Measurements from ENCODE around the gene BCL2A1. TPM values are rescaled to one million over a fixed set of nuclear protein-coding genes. Genes with fewer than 3 reads are reported as not detected.
A peak's percentile ranks its signal among the peaks of the same experiment; 100 is the strongest.

Gene BCL2A1
- total RNA-seq, 1 experiment from 2014 or later: 4.7 TPM

GRCh38 chr15:79978260-79978654 lies 7.3 kb upstream of the BCL2A1 start:
- BruUV-seq (replicated peaks): no TSS peak
- Histone ChIP-seq H3K27ac (ENCODE audit: low read length) (0 out of 2 replicates have a peak overlapping the region, but pooled peaks have one; percentile 9), H3K27me3 (ENCODE audit: control insufficient read depth, insufficient read depth, low read length) (no peaks in the 10 kb centered on the region), H3K4me1 (ENCODE audit: control insufficient read depth, insufficient read depth, low read length) (no peaks in the 10 kb centered on the region), H3K9me3 (ENCODE audit: control insufficient read depth, insufficient read depth, low read depth, low read length) (no peaks in the 10 kb centered on the region), H3K4me3 (ENCODE audit: low read depth in 2 of 2, low read length in 2 of 2) (no peak overlapping the region), H3K36me3 (ENCODE audit: control insufficient read depth, insufficient read depth, low read length) (no peaks in the 10 kb centered on the region)
- intact Hi-C loops (cut with micrococcal nuclease; ENCODE audit: unreplicated experiment): no loop called here
- no peak for TF ChIP-seq REST (IDR thresholded peaks at IDR 0.05; ENCODE audit: insufficient read depth in 1 of 2, low read depth in 2 of 2, low read length in 1 of 2)
- TF ChIP-seq CTCF (IDR thresholded peaks at IDR 0.05): no peak
- ATAC-seq (0 out of 2 replicates have a peak, but pooled peaks have one; percentile 12), DNase-seq (ENCODE audit: low read depth, low spot score) (no peak)
- CTCF ChIA-PET: no interaction called here
- in situ Hi-C loops (cut with HindIII; ENCODE audit: low pct_unique_long_range_greater_than_20kb, low sequenced_read_pairs): no loop called here
- POLR2A ChIA-PET: no interaction called here

GRCh38 chr15:79977431-79978054 lies 6.5 kb upstream of the BCL2A1 start:
- Histone ChIP-seq H3K9me3 (ENCODE audit: control insufficient read depth, insufficient read depth, low read depth, low read length) (no peaks in the 10 kb centered on the region), H3K4me1 (ENCODE audit: control insufficient read depth, insufficient read depth, low read length) (no peaks in the 10 kb centered on the region), H3K27me3 (ENCODE audit: control insufficient read depth, insufficient read depth, low read length) (no peaks in the 10 kb centered on the region), H3K27ac (ENCODE audit: low read length) (no peak overlapping the region), H3K36me3 (ENCODE audit: control insufficient read depth, insufficient read depth, low read length) (no peaks in the 10 kb centered on the region), H3K4me3 (ENCODE audit: low read depth in 2 of 2, low read length in 2 of 2) (no peak overlapping the region)
- BruUV-seq (replicated peaks): no TSS peak
- intact Hi-C loops (cut with micrococcal nuclease; ENCODE audit: unreplicated experiment) (no loop called here), in situ Hi-C loops (cut with HindIII; ENCODE audit: low pct_unique_long_range_greater_than_20kb, low sequenced_read_pairs) (no loop called here)
- POLR2A ChIA-PET: no interaction called here
- TF ChIP-seq CTCF (IDR thresholded peaks at IDR 0.05): no peak
- TF ChIP-seq POLR2AphosphoS5 (IDR thresholded peaks at IDR 0.05; ENCODE audit: low read depth, low read length): no peak
- no peak for TF ChIP-seq TCF7L2 (IDR thresholded peaks at IDR 0.05; ENCODE audit: low read depth, low read length)
- TF ChIP-seq REST (IDR thresholded peaks at IDR 0.05; ENCODE audit: insufficient read depth in 1 of 2, low read depth in 2 of 2, low read length in 1 of 2): no peak
- TF ChIP-seq SIN3A (IDR thresholded peaks at IDR 0.05; ENCODE audit: borderline replicate concordance, insufficient read depth, low read depth, low read length): no peak
- CTCF ChIA-PET: no interaction called here
- no peak for DNase-seq (ENCODE audit: low read depth, low spot score)
- no peak for ATAC-seq
